H4 (cell line): ENCODE results near the gene DUSP21. TPM values are rescaled to one million over a fixed set of nuclear protein-coding genes. Genes with fewer than 3 reads are reported as not detected.
"Not testable (repeated sequence)": the region's sequence is repeated elsewhere in the genome, so short reads cannot be mapped to it uniquely, and the experiment has no call there.

Experiments used
- DNase-seq: peaks from one replicate; pipeline ENCODE4 v3.0.0-alpha.2; 2015; ENCODE audit warnings: low spot score
- total RNA-seq: library from RNA; depleted of rRNA; stranded (reverse); fragments of >200 nt; shearing (Covaris generic); gene quantifications from 2 replicates; pipeline ENCODE4 v1.2.3, GENCODE V29; 2014; rRNA removed

DUSP21 gene
- total RNA-seq, 1 experiment from 2014 or later = not detected

DNA sequence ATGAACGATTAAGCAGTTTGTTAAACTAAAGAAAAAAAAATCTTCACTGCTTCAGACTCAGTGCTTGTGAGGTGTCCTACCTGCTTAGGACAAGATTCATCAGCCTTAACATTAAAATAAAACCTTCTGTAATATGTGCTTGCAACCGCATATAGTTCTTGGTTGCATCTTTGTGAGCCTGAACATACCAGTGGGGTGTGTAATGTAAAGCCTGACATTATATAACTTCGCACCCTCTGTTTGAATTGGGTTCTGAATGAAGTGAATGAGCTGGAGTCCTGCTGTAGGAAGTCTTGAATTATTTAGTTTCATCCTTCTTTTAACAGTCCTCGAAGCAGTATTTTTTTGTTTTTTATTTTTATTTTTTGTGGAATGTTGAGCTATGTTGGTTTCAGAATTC lies 32.3 kb downstream of the DUSP21 start:
- no peak for DNase-seq

DNA sequence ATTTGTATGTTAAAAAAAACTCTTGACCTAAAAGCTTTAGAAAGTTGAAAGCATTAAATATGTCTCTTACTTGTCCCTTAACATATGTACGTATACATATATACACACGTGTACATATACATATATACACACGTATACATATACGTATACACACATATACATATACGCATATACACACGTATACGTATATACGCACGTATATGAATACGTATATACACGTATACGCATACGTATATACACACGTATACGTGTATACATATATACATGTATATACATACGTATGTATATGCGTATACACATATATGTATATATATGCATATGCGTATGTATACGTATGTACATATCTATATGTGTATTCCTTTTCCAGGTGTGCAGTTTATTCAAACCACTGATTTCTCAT lies 32.9 kb downstream of the DUSP21 start:
- DNase-seq = no peak

DNA sequence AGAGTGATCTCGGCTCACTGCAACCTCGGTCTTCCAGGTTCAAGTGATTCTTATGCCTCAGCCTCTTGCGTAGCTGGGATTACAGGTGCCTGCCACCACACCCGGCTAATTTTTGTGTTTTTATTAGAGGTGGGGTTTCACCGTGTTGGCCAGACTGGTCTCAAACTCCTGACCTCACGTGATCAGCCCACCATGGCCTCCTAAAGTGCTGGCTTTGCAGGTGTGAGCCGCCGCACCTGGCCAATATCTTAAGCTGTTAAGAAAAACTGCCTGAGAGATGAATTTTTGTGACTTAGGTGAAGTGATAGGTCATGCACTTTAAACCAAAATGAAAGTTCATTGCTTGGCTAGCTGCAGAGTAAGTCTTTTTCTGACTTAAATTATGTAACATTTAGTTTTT lies 35.0 kb downstream of the DUSP21 start:
- DNase-seq = no peak

DNA sequence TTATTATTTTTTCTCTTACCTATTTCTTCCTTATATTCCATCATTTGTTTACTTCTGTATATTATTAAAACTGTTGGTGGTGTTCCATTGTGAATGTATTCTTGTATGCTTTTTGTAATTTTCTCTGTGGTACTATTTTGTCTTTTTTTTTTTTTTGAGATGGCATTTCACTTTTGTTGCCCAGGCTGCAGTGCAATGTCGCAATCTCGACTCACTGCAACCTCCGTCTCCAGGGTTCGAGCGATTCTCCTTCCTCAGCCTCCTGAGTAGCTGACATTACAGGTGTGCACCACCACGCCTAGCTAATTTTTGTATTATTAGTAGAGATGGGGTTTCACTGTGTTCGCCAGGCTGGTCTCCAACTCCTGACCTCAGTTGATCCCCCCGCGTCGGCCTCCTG lies 37.7 kb downstream of the DUSP21 start:
- no peak for DNase-seq

DNA sequence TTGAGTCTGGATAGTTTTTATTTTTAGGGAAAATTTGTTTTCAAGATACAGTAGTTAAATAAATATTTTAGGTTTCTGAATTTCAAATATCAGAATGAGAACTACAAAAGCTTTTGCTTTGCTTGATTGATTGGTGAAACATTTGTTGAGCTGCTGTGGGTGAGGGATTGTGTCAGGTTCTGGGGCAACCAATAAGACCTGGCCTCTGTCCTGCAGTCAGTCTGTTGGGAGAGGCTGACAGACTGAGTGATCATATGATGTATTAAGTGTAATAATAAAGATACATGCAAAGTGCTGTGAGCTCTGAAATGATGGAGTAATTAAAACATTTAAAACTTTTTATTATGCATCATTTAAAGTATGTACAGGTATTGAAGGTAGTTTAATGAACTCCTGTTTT lies 38.8 kb downstream of the DUSP21 start:
- no peak for DNase-seq

DNA sequence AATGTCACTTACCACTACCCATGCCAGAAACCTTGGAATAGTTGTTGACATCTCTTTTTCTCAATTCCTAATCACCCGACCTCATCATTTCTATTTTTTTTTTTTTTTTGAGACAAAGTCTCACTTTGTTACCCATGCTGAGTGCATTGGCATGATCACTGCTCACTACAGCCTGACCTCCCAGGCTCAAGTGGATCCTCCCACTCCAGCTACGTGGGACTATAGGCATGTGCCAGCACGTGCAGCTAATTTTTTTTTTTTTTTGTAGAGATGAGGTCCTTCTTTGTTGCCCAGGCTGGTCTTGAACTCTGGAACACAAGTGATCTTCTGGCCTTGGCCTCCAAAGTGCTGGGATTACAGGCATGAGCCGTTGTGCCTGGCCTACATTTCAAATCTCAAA lies 41.1 kb downstream of the DUSP21 start:
- DNase-seq = no peak

DNA sequence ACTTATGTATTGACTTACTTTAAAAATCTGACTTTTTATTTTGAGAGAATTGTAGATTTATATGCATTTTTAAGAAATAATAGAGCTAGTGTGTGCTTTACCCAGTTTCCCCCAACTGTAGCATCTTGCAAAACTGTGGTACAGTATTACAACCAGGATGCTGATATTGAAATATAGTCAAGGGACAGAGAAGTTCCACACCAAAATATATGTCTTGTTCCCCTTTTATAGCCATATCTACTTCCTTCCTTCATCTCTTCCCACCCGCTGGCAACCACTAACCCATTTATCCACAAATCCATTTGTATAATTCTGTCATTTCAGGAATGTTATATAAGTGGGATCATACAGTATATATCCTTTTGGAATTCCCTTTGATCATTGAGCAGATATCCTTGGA lies 46.0 kb downstream of the DUSP21 start:
- no peak for DNase-seq

DNA sequence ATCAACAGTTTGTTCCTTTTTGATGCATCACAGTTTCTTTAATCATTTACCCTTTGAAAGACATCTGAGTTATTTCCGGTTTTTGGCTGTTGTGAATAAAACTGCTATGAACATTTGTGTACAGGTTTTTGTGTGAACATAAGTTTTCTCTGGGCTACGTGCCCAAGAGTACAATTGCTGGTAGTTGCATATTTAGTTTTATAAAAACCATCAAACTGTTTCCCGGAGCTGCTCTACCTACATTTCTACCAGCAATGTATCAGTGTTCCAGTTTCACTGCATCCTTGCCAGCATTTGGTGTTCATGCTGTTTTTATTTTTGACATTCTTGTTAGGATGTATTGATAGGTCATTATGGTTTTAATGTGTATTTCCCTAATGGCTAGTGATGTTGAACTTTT lies 46.4 kb downstream of the DUSP21 start:
- DNase-seq = no peak

DNA sequence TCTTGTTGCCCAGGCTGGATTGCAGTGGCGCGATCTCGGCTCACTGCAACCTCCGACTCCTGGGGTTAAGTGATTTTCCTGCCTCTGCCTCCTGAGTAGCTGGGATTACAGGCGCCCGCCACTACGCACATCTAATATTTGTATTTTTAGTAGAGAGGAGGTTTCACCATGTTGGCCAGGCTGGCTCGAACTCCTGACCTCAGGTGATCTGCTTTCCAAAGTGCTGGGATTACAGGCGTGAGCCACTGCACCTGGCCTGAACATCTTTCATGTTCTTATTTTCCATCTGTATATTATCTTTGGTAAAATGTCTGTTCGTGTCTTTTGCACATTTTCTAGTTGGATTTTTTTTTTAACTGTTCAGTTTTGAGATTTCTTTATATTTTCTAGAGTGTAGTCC lies 46.9 kb downstream of the DUSP21 start:
- not testable (repeated sequence) for DNase-seq

DNA sequence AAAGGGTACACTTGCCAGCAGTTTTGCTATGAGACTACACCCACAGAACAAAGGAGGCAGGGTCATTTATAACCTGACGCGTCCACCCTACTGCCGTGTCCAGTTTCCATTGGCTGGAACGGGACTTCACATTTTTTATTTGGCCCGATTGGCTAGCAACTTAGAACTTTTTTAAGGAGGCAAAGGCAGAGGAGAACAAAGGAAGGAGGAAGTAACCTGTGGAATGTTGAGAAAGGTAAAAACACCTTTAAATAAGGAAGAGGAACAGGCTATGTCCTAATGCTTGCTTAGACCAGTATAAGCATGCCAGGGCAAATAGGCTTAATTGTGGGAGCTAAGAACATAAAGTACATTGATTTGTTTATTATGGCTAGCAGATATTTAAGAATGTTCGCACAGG lies 47.8 kb downstream of the DUSP21 start:
- DNase-seq = no peak

Other genes starting within 250 kb of the DUSP21 start
- 8.3 and 15.5 TPM in 2 replicates for gene KDM6A, start 29.2 kb downstream of the DUSP21 start, total RNA-seq